Natural killer cell (primary cell): ENCODE results near the gene GFOD2. TPM values are rescaled to one million over a fixed set of nuclear protein-coding genes. Genes with fewer than 3 reads are reported as not detected.

Source experiments
- ATAC-seq, 3 donors: fragments of 150-1000 bp in 2 of 3; fragments of 200-7000 bp in 1 of 3; cut with Tn5 transposase; 1 replicate in 1 of 3; 2 replicates in 2 of 3; pipeline ENCODE4 v1.10.0; 2021; ENCODE audit warnings: mild to moderate bottlenecking in 2 of 3, moderate library complexity in 2 of 3
- DNase-seq, 2 donors: peaks; one replicate each; pipeline versions ENCODE4 v3.0.0 to v3.0.0-alpha.2; 2013 to 2021; ENCODE audit warnings: mixed read lengths in 1 of 2
- H3K27ac ChIP-seq: one replicate; pipeline ENCODE4 v1.5.1; 2013; ENCODE audit warnings: mild to moderate bottlenecking, low read length
- H3K27me3 ChIP-seq: one replicate; pipeline ENCODE4 v1.6.1; 2013; ENCODE audit warnings: low read length; ENCODE audit not compliant: control insufficient read depth, insufficient read depth
- H3K36me3 ChIP-seq: one replicate; pipeline ENCODE4 v1.6.1; 2013; ENCODE audit warnings: low read length; ENCODE audit not compliant: control insufficient read depth, insufficient read depth
- H3K4me1 ChIP-seq: one replicate; pipeline ENCODE4 v1.6.1; 2013; ENCODE audit warnings: low read length; ENCODE audit not compliant: control insufficient read depth, insufficient read depth
- H3K4me3 ChIP-seq: one replicate; pipeline ENCODE4 v1.5.1; 2013; ENCODE audit warnings: low read length
- H3K9me3 ChIP-seq: one replicate; pipeline ENCODE4 v1.6.1; 2013; ENCODE audit warnings: low read length; ENCODE audit not compliant: control insufficient read depth, insufficient read depth
- H3K27ac Mint-ChIP-seq, 2 donors: one replicate each; pipeline ENCODE4 v1.8.0; 2022; ENCODE audit warnings: mild to moderate bottlenecking in 2 of 2, mixed read lengths in 2 of 2, moderate library complexity in 1 of 2
- H3K27me3 Mint-ChIP-seq, 2 donors: one replicate each; pipeline ENCODE4 v1.8.0; 2022; ENCODE audit warnings: low read depth in 2 of 2, mixed read lengths in 2 of 2
- H3K36me3 Mint-ChIP-seq: one replicate; pipeline ENCODE4 v1.8.0; 2022; ENCODE audit warnings: mixed read lengths
- H3K4me1 Mint-ChIP-seq, 2 donors: one replicate each; pipeline ENCODE4 v1.8.0; 2022; ENCODE audit warnings: mixed read lengths in 2 of 2
- H3K4me3 Mint-ChIP-seq: one replicate; pipeline ENCODE4 v1.8.0; 2022; ENCODE audit warnings: mild to moderate bottlenecking, moderate library complexity, mixed read lengths
- H3K9me3 Mint-ChIP-seq, 2 donors: one replicate each; pipeline ENCODE4 v1.8.0; 2022; ENCODE audit warnings: mixed read lengths in 2 of 2
- WGBS: methylation state at CpG from one replicate; pipeline ENCODE4 v1.1.7; 2013; ENCODE audit warnings: missing lambda C conversion rate; ENCODE audit not compliant: insufficient coverage; 5-methylcytosine and 5-hydroxymethylcytosine counted together
- intact Hi-C: fragments of 100-400 bp; cut with micrococcal nuclease; formaldehyde crosslinking; loops from one replicate; pipeline ENCODE4 v1.14.2; 2022
- total RNA-seq, 4 donors: library from RNA; stranded (reverse); fragments of 120-200 nt in 1 of 4; gene quantifications; one replicate each; pipeline versions ENCODE4 v1.2.3 to v1.2.4, GENCODE V29; 2013 to 2022
- TF ChIP-seq, protein P1 (sequence below): fragments of 200-600 bp; IDR thresholded peaks from one replicate; pipeline ENCODE4 v1.8.0; 2022; ENCODE audit warnings: antibody characterized with exemption

The GFOD2 gene
- total RNA-seq, 3 donors from 2014 or later (not counting 1 experiment from before 2014, with no cell fraction given), result 6.5 to 10.9 (median 8.3) TPM

DNA sequence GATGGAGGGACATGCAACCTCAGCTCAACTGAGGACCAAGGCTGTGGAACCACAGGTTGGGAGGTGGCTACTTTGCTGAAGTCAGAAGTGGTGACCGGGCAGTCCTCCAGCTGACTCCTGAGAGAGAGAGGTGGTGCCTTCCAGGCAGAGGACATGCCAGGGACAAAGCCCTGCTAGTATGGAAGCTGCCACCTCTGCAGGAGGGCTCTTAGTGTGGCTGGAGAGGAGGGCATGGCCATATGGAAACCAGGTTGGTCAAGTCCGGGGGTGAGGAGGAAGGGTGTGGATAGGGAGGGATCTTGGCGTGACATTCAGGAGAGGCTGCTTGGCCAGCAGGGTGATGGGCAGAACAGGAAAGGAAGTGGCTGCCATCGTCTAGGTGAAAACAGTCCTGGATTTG lies 46.8 kb downstream of the GFOD2 start:
- TF ChIP-seq, protein P1, sequence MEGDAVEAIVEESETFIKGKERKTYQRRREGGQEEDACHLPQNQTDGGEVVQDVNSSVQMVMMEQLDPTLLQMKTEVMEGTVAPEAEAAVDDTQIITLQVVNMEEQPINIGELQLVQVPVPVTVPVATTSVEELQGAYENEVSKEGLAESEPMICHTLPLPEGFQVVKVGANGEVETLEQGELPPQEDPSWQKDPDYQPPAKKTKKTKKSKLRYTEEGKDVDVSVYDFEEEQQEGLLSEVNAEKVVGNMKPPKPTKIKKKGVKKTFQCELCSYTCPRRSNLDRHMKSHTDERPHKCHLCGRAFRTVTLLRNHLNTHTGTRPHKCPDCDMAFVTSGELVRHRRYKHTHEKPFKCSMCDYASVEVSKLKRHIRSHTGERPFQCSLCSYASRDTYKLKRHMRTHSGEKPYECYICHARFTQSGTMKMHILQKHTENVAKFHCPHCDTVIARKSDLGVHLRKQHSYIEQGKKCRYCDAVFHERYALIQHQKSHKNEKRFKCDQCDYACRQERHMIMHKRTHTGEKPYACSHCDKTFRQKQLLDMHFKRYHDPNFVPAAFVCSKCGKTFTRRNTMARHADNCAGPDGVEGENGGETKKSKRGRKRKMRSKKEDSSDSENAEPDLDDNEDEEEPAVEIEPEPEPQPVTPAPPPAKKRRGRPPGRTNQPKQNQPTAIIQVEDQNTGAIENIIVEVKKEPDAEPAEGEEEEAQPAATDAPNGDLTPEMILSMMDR, result no peak
- Mint-ChIP-seq H3K27ac (no peak overlapping the region), H3K36me3 (no peaks in the 10 kb centered on the region), H3K9me3 (no peaks in the 10 kb centered on the region), H3K4me3 (no peak overlapping the region), H3K27me3 (no peaks in the 10 kb centered on the region), H3K4me1 (peaks cover 0 to 11% of the 10 kb centered on the region in 2 donors)
- H3K36me3 ChIP-seq, result no peaks in the 10 kb centered on the region
- H3K4me3 ChIP-seq, result no peak overlapping the region
- DNase-seq (no peak), ATAC-seq (no peak)
- H3K9me3 ChIP-seq, result no peaks in the 10 kb centered on the region
- 61% methylated on average over 4 of the region's 4 CpGs for WGBS
- H3K4me1 ChIP-seq, result peaks cover 20% of the 10 kb centered on the region
- no peak overlapping the region for H3K27ac ChIP-seq
- intact Hi-C loops, result loop anchor here (2.0 kb wide), 1 partner anchor 256 kb away; no protein-coding TSS in a partner anchor
- no peaks in the 10 kb centered on the region for H3K27me3 ChIP-seq

DNA sequence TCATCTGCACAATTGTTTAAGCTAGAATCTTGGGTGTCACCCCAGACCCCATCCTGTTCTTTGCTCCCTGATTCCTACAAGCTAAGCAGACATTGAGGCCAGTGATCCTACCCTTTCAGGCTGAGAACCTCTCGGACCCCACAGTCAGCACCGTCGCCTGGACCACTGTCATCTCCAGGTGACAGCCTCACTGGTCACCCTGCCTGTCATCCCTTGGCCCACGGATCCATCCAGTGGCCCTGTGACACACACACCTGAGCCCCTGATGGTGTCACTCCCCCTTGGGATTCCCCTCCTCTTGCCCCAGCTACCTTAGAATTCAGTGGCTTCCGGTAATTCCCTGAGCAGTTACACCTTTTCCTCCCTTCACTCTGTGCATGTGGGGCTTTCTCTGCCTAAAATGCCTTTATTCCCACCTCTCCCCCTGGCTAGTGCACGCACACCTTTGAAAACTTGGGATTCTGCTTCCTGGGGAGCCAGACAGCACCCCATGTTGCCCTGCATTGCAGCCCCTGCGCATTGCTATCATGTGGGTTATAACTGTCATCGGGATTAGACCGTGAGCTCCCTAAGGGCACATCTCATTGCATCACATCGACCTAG lies 49.5 kb downstream of the GFOD2 start:
- no peak overlapping the region for H3K27ac ChIP-seq
- H3K4me1 ChIP-seq, result peaks cover 32% of the 10 kb centered on the region
- Mint-ChIP-seq H3K36me3 (no peaks in the 10 kb centered on the region), H3K27me3 (no peaks in the 10 kb centered on the region), H3K4me1 (peaks cover 5 to 22% of the 10 kb centered on the region in 2 donors), H3K4me3 (peak overlapping the region; percentile 17), H3K27ac (no peak overlapping the region), H3K9me3 (no peaks in the 10 kb centered on the region)
- H3K9me3 ChIP-seq, result no peaks in the 10 kb centered on the region
- intact Hi-C loops, result loop anchor here (5.0 kb wide), 1 partner anchor 138 kb away; the partner anchor contains the start of genes RANBP10 and TSNAXIP1
- H3K27me3 ChIP-seq, result no peaks in the 10 kb centered on the region
- no peaks in the 10 kb centered on the region for H3K36me3 ChIP-seq
- WGBS, result 93% methylated on average over 10 of the region's 10 CpGs
- ATAC-seq, result no peak
- TF ChIP-seq, protein P1, result no peak
- no peak overlapping the region for H3K4me3 ChIP-seq
- no peak for DNase-seq

DNA sequence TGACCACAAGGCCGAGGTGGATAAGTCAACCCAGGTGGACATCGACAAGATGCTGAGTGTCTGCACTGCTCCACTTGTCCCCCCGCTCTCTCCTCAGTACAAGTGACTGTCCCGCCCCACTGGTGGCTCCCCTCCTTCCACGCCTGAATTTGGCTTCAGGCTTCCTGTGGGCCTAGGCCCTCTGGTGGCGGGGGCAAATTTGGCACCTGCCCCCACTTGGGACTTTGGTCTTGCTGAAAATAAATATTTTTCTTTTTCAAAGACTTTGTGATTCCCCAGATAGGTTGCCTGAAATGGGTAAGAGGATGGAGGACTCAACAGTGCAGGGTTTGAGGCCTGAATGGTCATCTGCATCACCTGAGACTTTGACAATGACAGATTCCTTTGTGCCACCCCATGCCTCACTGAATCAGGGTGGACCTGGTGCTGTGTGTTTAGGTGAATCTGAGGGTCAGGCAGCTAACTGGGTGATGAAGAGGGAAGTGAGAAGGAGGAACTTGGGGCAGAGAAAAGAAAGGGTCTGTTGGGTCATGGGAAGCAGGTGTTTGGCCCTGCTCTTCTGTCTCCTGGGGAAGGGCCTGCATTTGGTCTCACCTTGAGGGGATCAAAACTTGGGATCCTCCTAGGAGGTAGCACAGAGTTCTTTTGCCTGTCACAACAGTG lies 50.5 kb downstream of the GFOD2 start:
- Mint-ChIP-seq H3K4me1 (peaks cover 5 to 27% of the 10 kb centered on the region in 2 donors), H3K36me3 (no peaks in the 10 kb centered on the region), H3K27me3 (no peaks in the 10 kb centered on the region), H3K9me3 (no peaks in the 10 kb centered on the region), H3K27ac (peak overlapping the region in 1 of 2 donors; percentile 90), H3K4me3 (peak overlapping the region; percentile 60)
- 75% methylated on average over 6 of the region's 6 CpGs for WGBS
- TF ChIP-seq, protein P1, result no peak
- Histone ChIP-seq H3K4me3 (no peak overlapping the region), H3K27ac (peak overlapping the region; percentile 50), H3K36me3 (no peaks in the 10 kb centered on the region), H3K27me3 (no peaks in the 10 kb centered on the region), H3K4me1 (peaks cover 32% of the 10 kb centered on the region), H3K9me3 (no peaks in the 10 kb centered on the region)
- ATAC-seq (no peak), DNase-seq (peak in 1 of 2 donors; percentile 56)
- intact Hi-C loops, result loop anchor here (1.0 to 5.0 kb wide), 3 partner anchors 121 to 147 kb away; partner anchors contain the start of genes RANBP10 and TSNAXIP1
